ENCODE results near the gene EYS. TPM values are rescaled to one million over a fixed set of nuclear protein-coding genes. Genes with fewer than 3 reads are reported as not detected.
"Not testable (repeated sequence)": the region's sequence is repeated elsewhere in the genome, so short reads cannot be mapped to it uniquely, and the experiment has no call there.

Gene EYS
- total RNA-seq, 2 experiments from 2014 or later, result not detected

- H3K36me3 Mint-ChIP-seq (ENCODE audit: low read depth), result no peaks in the 10 kb centered on the region
- H3K4me3 Mint-ChIP-seq, result no peak overlapping the region
- CTCF ChIA-PET, result no interaction called here
- H3K27me3 Mint-ChIP-seq, result peaks cover 2% of the 10 kb centered on the region
- H3K4me1 Mint-ChIP-seq, result no peaks in the 10 kb centered on the region
- DNase-seq, result no peak
- H3K27ac Mint-ChIP-seq, result no peak overlapping the region
- no peaks in the 10 kb centered on the region for H3K9me3 Mint-ChIP-seq (ENCODE audit: low read depth)
- POLR2A ChIA-PET, result no interaction called here
- no peak for ATAC-seq
- intact Hi-C loops (cut with DNase I, micrococcal nuclease), result no loop called here
These were observed 1843.0 kb downstream of the EYS start for GRCh38 chr6:63864061-63864460.

GRCh38 chr6:63862486-63863198, 1844.4 kb downstream of the EYS start:
- Mint-ChIP-seq H3K9me3 (ENCODE audit: low read depth) (no peaks in the 10 kb centered on the region), H3K27ac (no peak overlapping the region), H3K4me1 (no peaks in the 10 kb centered on the region), H3K4me3 (no peak overlapping the region), H3K27me3 (peaks cover 2% of the 10 kb centered on the region), H3K36me3 (ENCODE audit: low read depth) (no peaks in the 10 kb centered on the region)
- ChIA-PET POLR2A (no interaction called here), CTCF (no interaction called here)
- ATAC-seq, result no peak
- no peak for DNase-seq
- intact Hi-C loops (cut with DNase I, micrococcal nuclease), result no loop called here

GRCh38 chr6:63859528-63859927, 1847.5 kb downstream of the EYS start:
- ATAC-seq (no peak), DNase-seq (no peak)
- intact Hi-C loops (cut with DNase I, micrococcal nuclease), result no loop called here
- Mint-ChIP-seq H3K27ac (no peak overlapping the region), H3K4me3 (no peak overlapping the region), H3K36me3 (ENCODE audit: low read depth) (no peaks in the 10 kb centered on the region), H3K27me3 (peaks cover 2% of the 10 kb centered on the region), H3K9me3 (ENCODE audit: low read depth) (no peaks in the 10 kb centered on the region), H3K4me1 (no peaks in the 10 kb centered on the region)
- ChIA-PET POLR2A (no interaction called here), CTCF (no interaction called here)

DNA sequence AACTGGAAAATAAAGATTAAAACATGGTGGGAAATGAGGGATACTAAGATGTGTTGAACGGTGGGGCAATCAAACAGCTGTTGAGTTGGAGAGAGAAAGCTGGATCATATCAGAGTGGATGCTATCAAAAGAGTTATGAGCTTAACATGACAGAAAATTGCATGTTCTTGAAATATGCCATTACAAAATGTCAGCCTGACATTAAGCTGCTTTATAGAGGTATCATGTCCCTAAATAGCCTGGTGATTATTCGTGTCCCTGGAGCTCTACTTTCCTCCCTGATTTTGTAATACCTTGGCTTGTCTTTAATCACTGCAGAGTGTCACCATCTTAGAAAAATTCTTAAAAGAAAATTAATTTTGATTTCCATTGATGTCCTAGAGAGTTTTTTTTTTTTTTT, 1848.3 kb downstream of the EYS start:
- no peaks in the 10 kb centered on the region for H3K36me3 Mint-ChIP-seq (ENCODE audit: low read depth)
- ATAC-seq, result no peak
- H3K4me3 Mint-ChIP-seq, result no peak overlapping the region
- no peaks in the 10 kb centered on the region for H3K27me3 Mint-ChIP-seq
- ChIA-PET CTCF (interaction anchor here (0.6 kb wide), 2 partner anchors 962 to 1347 kb away, joined by 3 read pairs; no protein-coding TSS in a partner anchor), POLR2A (no interaction called here)
- no peak overlapping the region for H3K27ac Mint-ChIP-seq
- intact Hi-C loops (cut with DNase I, micrococcal nuclease), result no loop called here
- no peaks in the 10 kb centered on the region for H3K9me3 Mint-ChIP-seq (ENCODE audit: low read depth)
- H3K4me1 Mint-ChIP-seq, result no peaks in the 10 kb centered on the region
- no peak for DNase-seq

DNA sequence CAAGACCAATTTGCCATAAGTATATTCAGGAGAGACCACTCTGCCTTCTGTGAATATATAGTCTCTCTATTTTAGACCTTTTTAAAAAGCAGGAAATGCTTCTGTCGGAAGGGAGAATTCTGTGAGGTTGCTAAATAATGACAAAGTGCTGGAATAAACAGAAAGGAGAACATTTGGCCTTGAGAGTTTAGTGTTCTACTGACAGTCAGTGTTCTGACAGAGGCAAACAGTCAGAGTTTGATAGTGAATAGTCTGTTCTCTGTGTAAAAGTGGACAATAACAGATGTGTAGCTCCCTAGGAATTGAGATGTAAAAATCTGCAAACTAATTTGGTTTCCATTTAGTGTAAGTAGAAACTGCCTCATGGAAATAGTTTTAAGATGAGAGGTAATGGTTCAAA, 1850.8 kb downstream of the EYS start:
- Mint-ChIP-seq H3K36me3 (ENCODE audit: low read depth) (no peaks in the 10 kb centered on the region), H3K4me1 (no peaks in the 10 kb centered on the region), H3K9me3 (ENCODE audit: low read depth) (peaks cover 3% of the 10 kb centered on the region), H3K27ac (no peak overlapping the region), H3K27me3 (no peaks in the 10 kb centered on the region), H3K4me3 (no peak overlapping the region)
- ATAC-seq (no peak), DNase-seq (no peak)
- CTCF ChIA-PET, result no interaction called here
- POLR2A ChIA-PET, result no interaction called here
- intact Hi-C loops (cut with DNase I, micrococcal nuclease), result no loop called here

DNA sequence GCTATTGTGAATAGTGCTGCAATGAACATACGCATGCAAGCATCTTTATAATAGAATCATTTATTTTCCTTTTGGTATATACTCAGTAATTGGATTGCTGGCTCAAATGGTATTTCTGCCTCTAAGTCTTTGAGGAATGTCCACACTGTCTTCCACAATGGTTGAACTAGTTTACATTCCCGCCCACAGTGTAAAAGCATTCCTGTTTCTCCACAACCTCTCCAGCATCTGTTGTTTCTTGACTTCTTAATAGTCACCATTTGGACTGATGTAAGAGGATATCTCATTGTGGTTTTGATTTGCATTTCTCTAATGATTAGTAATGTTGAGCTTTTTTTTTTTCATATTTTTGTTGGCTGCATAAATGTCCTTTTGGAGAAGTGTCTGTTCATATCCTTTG, 1862.7 kb downstream of the EYS start:
- Mint-ChIP-seq H3K27ac (no peak overlapping the region), H3K9me3 (ENCODE audit: low read depth) (no peaks in the 10 kb centered on the region), H3K27me3 (no peaks in the 10 kb centered on the region), H3K36me3 (ENCODE audit: low read depth) (no peaks in the 10 kb centered on the region), H3K4me3 (no peak overlapping the region), H3K4me1 (no peaks in the 10 kb centered on the region)
- no peak for DNase-seq
- no peak for ATAC-seq
- intact Hi-C loops (cut with DNase I, micrococcal nuclease), result no loop called here
- POLR2A ChIA-PET, result no interaction called here
- CTCF ChIA-PET, result no interaction called here

DNA sequence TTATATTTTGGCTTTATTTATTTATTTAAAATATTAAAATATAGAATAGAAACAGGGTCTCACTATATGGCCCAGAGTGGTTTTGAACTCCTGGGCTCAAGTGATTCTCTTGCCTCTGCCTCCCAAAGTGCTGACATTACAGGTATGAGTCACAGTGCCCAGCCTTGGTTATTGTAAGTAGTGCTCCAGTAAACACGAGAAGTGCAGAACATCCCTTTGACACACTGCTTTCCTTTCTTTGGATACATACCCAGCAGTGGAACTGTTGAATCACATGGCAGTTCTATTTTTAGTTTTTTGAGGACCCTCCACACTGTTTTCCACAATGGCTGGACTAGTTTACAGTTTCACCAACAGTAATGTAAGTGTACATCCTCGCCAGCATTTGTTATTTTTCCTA, 1867.5 kb downstream of the EYS start:
- Mint-ChIP-seq H3K9me3 (ENCODE audit: low read depth) (no peaks in the 10 kb centered on the region), H3K27me3 (no peaks in the 10 kb centered on the region), H3K4me3 (no peak overlapping the region), H3K27ac (no peak overlapping the region), H3K36me3 (ENCODE audit: low read depth) (no peaks in the 10 kb centered on the region), H3K4me1 (no peaks in the 10 kb centered on the region)
- ChIA-PET POLR2A (no interaction called here), CTCF (no interaction called here)
- intact Hi-C loops (cut with DNase I, micrococcal nuclease), result no loop called here
- ATAC-seq (no peak), DNase-seq (no peak)

- POLR2A ChIA-PET; H3K27ac Mint-ChIP-seq; intact Hi-C loops (cut with DNase I, micrococcal nuclease); H3K9me3 Mint-ChIP-seq (ENCODE audit: low read depth); H3K4me3 Mint-ChIP-seq; ATAC-seq; DNase-seq; H3K4me1 Mint-ChIP-seq; H3K27me3 Mint-ChIP-seq; H3K36me3 Mint-ChIP-seq (ENCODE audit: low read depth); CTCF ChIA-PET: not testable (repeated sequence)
These were observed 1878.3 kb downstream of the EYS start for GRCh38 chr6:63828678-63829077.

DNA sequence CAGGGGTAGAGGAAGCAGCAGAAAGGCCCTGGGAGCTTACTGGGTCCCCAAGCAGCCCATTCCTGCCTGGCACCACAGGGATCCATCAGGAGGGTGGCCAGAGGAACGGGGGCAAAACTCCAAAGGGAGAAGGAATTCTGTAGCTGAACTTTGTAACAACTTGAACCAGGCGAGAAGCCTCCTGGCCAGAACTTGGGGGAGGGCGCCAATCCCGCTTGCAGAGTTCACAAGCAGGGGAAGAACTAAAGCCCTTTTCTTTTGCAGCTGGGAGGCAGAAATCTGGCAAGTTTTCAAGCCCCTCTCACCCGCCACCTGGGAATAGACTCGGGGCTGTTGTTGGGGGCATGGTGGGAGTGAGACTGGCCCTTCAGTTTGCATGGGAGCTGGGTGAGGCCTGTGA, 1882.3 kb downstream of the EYS start:
- Mint-ChIP-seq H3K27me3 (peaks cover 6% of the 10 kb centered on the region), H3K27ac (no peak overlapping the region), H3K36me3 (ENCODE audit: low read depth) (no peaks in the 10 kb centered on the region), H3K4me3 (no peak overlapping the region), H3K9me3 (ENCODE audit: low read depth) (no peaks in the 10 kb centered on the region), H3K4me1 (no peaks in the 10 kb centered on the region)
- ChIA-PET POLR2A (no interaction called here), CTCF (no interaction called here)
- ATAC-seq, result no peak
- DNase-seq, result no peak
- intact Hi-C loops (cut with DNase I, micrococcal nuclease), result no loop called here

GRCh38 chr6:63821442-63821841, 1885.6 kb downstream of the EYS start:
- H3K27ac Mint-ChIP-seq, result no peak overlapping the region
- intact Hi-C loops (cut with DNase I, micrococcal nuclease), result no loop called here
- DNase-seq, result no peak
- H3K27me3 Mint-ChIP-seq, result peaks cover 6% of the 10 kb centered on the region
- H3K36me3 Mint-ChIP-seq (ENCODE audit: low read depth), result no peaks in the 10 kb centered on the region
- no peak for ATAC-seq
- no peaks in the 10 kb centered on the region for H3K9me3 Mint-ChIP-seq (ENCODE audit: low read depth)
- ChIA-PET CTCF (interaction anchor here (1.3 kb wide), 1 partner anchor 13 kb away, joined by 4 read pairs; no protein-coding TSS in a partner anchor), POLR2A (no interaction called here)
- no peaks in the 10 kb centered on the region for H3K4me1 Mint-ChIP-seq
- no peak overlapping the region for H3K4me3 Mint-ChIP-seq

- Mint-ChIP-seq H3K9me3 (ENCODE audit: low read depth) (no peaks in the 10 kb centered on the region), H3K36me3 (ENCODE audit: low read depth) (no peaks in the 10 kb centered on the region), H3K27ac (no peak overlapping the region), H3K27me3 (peaks cover 6% of the 10 kb centered on the region), H3K4me1 (no peaks in the 10 kb centered on the region), H3K4me3 (no peak overlapping the region)
- intact Hi-C loops (cut with DNase I, micrococcal nuclease), result no loop called here
- POLR2A ChIA-PET, result no interaction called here
- no peak for ATAC-seq
- no peak for DNase-seq
- CTCF ChIA-PET, result no interaction called here
These were observed 1887.2 kb downstream of the EYS start for GRCh38 chr6:63819831-63820230.

GRCh38 chr6:63817492-63818050, 1889.5 kb downstream of the EYS start:
- Mint-ChIP-seq H3K36me3 (ENCODE audit: low read depth) (no peaks in the 10 kb centered on the region), H3K27me3 (peaks cover 6% of the 10 kb centered on the region), H3K9me3 (ENCODE audit: low read depth) (no peaks in the 10 kb centered on the region), H3K4me3 (no peak overlapping the region), H3K4me1 (no peaks in the 10 kb centered on the region), H3K27ac (no peak overlapping the region)
- no peak for ATAC-seq
- no peak for DNase-seq
- ChIA-PET POLR2A (no interaction called here), CTCF (interaction anchor here (1.3 kb wide), 1 partner anchor 16 kb away, joined by 3 read pairs; no protein-coding TSS in a partner anchor)
- intact Hi-C loops (cut with DNase I, micrococcal nuclease), result no loop called here
